H1 (cell line): Measurements from ENCODE around the gene GNB5.

Experiments
- CBX5 ChIP-seq: fragments of 300-800, 300-1000 bp; sonication (generic); IDR thresholded peaks from 2 replicates; pipeline ENCODE4 v1.7.1; 2016; ENCODE audit warnings: antibody characterized with exemption, low read length, low read depth
- CTBP2 ChIP-seq: IDR thresholded peaks from 2 replicates; pipeline ENCODE4 v1.7.0; 2011; ENCODE audit warnings: borderline replicate concordance, mild to moderate bottlenecking, moderate library complexity, mixed read lengths, low read length; ENCODE audit not compliant: insufficient read depth, insufficient read length
- EGR1 ChIP-seq: IDR thresholded peaks from 2 replicates; pipeline ENCODE4 v1.6.1; 2011; ENCODE audit warnings: low read depth, low read length, borderline replicate concordance
- EP300 ChIP-seq, 2 experiments: IDR thresholded peaks; 1 replicate in 1 of 2; 2 replicates in 1 of 2; pipeline ENCODE4 v1.6.1; 2011 to 2012; ENCODE audit warnings: low read depth in 2 of 2, low read length in 2 of 2, mild to moderate bottlenecking in 2 of 2, borderline replicate concordance in 1 of 2, inconsistent platforms in 1 of 2, moderate library complexity in 1 of 2
- POLR2A ChIP-seq, 2 experiments: IDR thresholded peaks; 1 replicate in 1 of 2; 2 replicates in 1 of 2; pipeline ENCODE4 v1.6.1; 2011; ENCODE audit warnings: low read depth in 2 of 2, low read length in 2 of 2, mild to moderate bottlenecking in 2 of 2; ENCODE audit errors: control extremely low read depth in 1 of 2
- POLR2AphosphoS5 ChIP-seq: IDR thresholded peaks from 2 replicates; pipeline ENCODE4 v1.6.1; 2011; ENCODE audit warnings: low read depth, low read length
- RAD21 ChIP-seq, 2 experiments: IDR thresholded peaks in 1 of 2; conservative IDR thresholded peaks in 1 of 2; 2 replicates each; pipeline ENCODE4 v1.6.1; 2011; ENCODE audit warnings: low read depth in 2 of 2, low read length in 2 of 2, improper control_type of control experiment in 1 of 2, inconsistent platforms in 1 of 2, mild to moderate bottlenecking in 1 of 2, moderate library complexity in 1 of 2
- SAP30 ChIP-seq: fragments of 300-600 bp; sonication (generic); IDR thresholded peaks from 2 replicates; pipeline ENCODE4 v1.7.1; 2012; ENCODE audit warnings: low read length, moderate library complexity, mild to moderate bottlenecking, inconsistent platforms; ENCODE audit not compliant: insufficient read depth, insufficient replicate concordance
- SIN3A ChIP-seq, 2 experiments: IDR thresholded peaks in 1 of 2; conservative IDR thresholded peaks in 1 of 2; 2 replicates each; pipeline ENCODE4 v1.6.1; 2011 to 2012; ENCODE audit warnings: low read length in 2 of 2, improper control_type of control experiment in 1 of 2, low read depth in 1 of 2, mild to moderate bottlenecking in 1 of 2
- SIX5 ChIP-seq: IDR thresholded peaks from 2 replicates; pipeline ENCODE4 v1.6.1; 2011; ENCODE audit warnings: mild to moderate bottlenecking, low read depth, low read length
- SP2 ChIP-seq: IDR thresholded peaks from 2 replicates; pipeline ENCODE4 v1.6.1; 2012; ENCODE audit warnings: mild to moderate bottlenecking, low read length, inconsistent platforms
- SP4 ChIP-seq: IDR thresholded peaks from 2 replicates; pipeline ENCODE4 v1.6.1; 2012; ENCODE audit warnings: low read length, inconsistent platforms
- TF ChIP-seq, protein P1 (sequence below), 3 experiments: IDR thresholded peaks; 1 replicate in 2 of 3; 2 replicates in 1 of 3; pipeline versions ENCODE4 v1.5.1 to v1.6.1; 2011; ENCODE audit warnings: low read length in 3 of 3, mild to moderate bottlenecking in 3 of 3, inconsistent platforms in 2 of 3, low read depth in 1 of 3, moderate library complexity in 1 of 3; ENCODE audit not compliant: insufficient read depth in 1 of 3; ENCODE audit errors: control extremely low read depth in 1 of 3
- TF ChIP-seq, protein P2 (sequence below): IDR thresholded peaks from 2 replicates; pipeline ENCODE4 v1.6.1; 2012; ENCODE audit warnings: low read length, inconsistent platforms

DNA sequence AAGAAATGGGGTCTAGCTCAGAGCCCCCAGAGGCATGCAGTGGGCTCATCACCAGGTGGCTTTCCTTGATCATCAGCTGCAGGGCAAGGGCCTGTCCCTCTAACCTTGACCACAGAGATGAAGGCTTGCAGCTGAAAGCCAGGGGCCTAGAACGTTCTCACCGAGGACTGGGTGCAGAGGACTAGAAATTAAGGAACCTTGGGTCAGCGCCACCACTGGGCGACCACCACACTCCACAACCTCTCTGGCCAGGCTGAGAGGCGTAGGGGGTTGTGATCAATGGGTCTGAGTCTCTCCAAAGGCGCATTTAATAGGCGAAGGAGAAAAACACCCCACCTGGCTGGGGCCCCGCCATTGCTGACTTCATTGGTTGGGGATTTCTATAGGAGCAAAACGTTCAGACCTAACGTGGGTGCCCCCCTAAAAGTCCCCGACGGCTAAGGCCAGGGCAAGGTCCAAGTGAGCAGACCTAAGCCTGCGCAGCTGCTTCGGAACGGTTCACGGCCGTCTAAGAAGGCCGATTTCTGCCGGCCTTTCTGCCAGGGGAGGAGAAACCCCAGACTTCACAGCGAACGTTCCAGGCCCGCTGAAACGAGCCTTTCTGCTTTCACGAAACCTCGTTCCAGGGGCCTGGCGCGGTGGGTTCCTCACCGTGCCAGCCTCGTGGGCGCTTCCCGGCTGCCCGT, 79.5 kb downstream of the GNB5 start:
- no peak for TF ChIP-seq CTBP2
- TF ChIP-seq SP4 = no peak
- TF ChIP-seq, protein P1, sequence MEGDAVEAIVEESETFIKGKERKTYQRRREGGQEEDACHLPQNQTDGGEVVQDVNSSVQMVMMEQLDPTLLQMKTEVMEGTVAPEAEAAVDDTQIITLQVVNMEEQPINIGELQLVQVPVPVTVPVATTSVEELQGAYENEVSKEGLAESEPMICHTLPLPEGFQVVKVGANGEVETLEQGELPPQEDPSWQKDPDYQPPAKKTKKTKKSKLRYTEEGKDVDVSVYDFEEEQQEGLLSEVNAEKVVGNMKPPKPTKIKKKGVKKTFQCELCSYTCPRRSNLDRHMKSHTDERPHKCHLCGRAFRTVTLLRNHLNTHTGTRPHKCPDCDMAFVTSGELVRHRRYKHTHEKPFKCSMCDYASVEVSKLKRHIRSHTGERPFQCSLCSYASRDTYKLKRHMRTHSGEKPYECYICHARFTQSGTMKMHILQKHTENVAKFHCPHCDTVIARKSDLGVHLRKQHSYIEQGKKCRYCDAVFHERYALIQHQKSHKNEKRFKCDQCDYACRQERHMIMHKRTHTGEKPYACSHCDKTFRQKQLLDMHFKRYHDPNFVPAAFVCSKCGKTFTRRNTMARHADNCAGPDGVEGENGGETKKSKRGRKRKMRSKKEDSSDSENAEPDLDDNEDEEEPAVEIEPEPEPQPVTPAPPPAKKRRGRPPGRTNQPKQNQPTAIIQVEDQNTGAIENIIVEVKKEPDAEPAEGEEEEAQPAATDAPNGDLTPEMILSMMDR (IDR thresholded peaks at IDR 0.05; ENCODE audit: control extremely low read depth in 1 of 3, insufficient read depth in 1 of 3, low read depth in 1 of 3, low read length in 3 of 3) = no peak
- no peak for TF ChIP-seq RAD21 (IDR thresholded peaks at IDR 0.05 in 1 of 2, conservative IDR thresholded peaks at IDR 0.05 in 1 of 2; ENCODE audit: low read depth in 2 of 2, low read length in 2 of 2)
- TF ChIP-seq CBX5 = no peak
- TF ChIP-seq SAP30 = no peak
- TF ChIP-seq POLR2AphosphoS5 = no peak
- TF ChIP-seq EP300 (IDR thresholded peaks at IDR 0.05; ENCODE audit: borderline replicate concordance in 1 of 2, low read depth in 2 of 2, low read length in 2 of 2) = no peak
- TF ChIP-seq POLR2A (IDR thresholded peaks at IDR 0.05; ENCODE audit: control extremely low read depth in 1 of 2, low read depth in 2 of 2, low read length in 2 of 2) = no peak
- no peak for TF ChIP-seq SP2
- TF ChIP-seq SIX5 = no peak
- TF ChIP-seq EGR1 = no peak
- no peak for TF ChIP-seq SIN3A (conservative IDR thresholded peaks at IDR 0.05 in 1 of 2, IDR thresholded peaks at IDR 0.05 in 1 of 2; ENCODE audit: low read depth in 1 of 2, low read length in 2 of 2)
- TF ChIP-seq, protein P2, sequence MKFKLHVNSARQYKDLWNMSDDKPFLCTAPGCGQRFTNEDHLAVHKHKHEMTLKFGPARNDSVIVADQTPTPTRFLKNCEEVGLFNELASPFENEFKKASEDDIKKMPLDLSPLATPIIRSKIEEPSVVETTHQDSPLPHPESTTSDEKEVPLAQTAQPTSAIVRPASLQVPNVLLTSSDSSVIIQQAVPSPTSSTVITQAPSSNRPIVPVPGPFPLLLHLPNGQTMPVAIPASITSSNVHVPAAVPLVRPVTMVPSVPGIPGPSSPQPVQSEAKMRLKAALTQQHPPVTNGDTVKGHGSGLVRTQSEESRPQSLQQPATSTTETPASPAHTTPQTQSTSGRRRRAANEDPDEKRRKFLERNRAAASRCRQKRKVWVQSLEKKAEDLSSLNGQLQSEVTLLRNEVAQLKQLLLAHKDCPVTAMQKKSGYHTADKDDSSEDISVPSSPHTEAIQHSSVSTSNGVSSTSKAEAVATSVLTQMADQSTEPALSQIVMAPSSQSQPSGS = no peak
